GM21447 (cell line): ENCODE data around the gene BLNK.
A peak's percentile ranks its signal among the peaks of the same experiment; 100 is the strongest.
"Not testable (repeated sequence)": the region's sequence is repeated elsewhere in the genome, so short reads cannot be mapped to it uniquely, and the experiment has no call there.

Experiments used
- ATAC-seq: cut with Tn5 transposase; IDR thresholded peaks from one replicate; pipeline ENCODE4 v1.9.1; 2021; ENCODE audit not compliant: unreplicated experiment

Gene BLNK

DNA sequence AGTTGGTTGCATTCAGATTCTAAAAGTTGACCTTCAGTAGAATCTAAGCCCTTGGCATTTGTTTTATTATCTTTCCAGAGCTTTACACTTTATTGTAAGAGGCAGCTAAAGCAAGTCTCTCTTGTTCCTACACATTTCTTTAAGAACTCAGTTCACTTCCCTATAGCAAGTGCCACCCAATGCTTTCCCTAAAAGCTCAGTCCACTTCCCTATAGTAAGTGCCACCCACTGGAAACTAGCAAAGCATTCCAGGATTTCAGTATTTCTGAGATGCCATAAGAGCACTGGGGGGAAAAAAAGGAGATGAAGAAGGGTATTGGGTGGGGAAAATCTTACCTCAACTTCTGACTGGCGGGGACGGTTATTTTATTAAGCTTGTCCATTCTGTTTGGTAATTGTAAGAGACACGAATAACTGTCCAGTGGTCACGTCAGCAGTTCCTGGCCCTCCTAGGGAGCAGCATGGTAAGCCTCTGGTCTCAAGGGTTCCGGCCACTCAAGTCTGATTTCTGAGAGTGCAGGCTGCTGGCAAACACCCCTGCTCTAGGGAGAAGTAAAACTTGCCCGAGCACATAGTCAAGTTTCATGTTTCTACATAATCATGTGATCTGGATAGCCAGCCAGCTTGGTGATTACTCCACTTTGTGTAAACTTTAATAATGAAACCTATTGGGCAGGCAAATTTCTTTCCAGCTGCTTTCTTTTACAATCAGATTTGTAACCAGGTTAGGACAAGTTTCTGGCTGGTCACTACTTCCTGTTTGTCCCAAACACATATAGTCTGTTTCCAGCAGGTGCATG lies at the start of gene BLNK:
Gene BLNK (minus strand): TSS at position 554 of the 800 bp plus-strand sequence. CDS start 171 bp downstream, at position 383.
- peak; percentile 62 for ATAC-seq

GRCh38 chr10:96319754-96320474 lies 48.5 kb upstream of the BLNK start:
- ATAC-seq = no peak

GRCh38 chr10:96317067-96317833 lies 45.9 kb upstream of the BLNK start:
- ATAC-seq = no peak

GRCh38 chr10:96313344-96313743 lies 42.0 kb upstream of the BLNK start:
- no peak for ATAC-seq

GRCh38 chr10:96311180-96311715 lies 39.9 kb upstream of the BLNK start:
- no peak for ATAC-seq

- no peak for ATAC-seq
Measured at GRCh38 chr10:96310321-96310669, 38.9 kb upstream of the BLNK start.

DNA sequence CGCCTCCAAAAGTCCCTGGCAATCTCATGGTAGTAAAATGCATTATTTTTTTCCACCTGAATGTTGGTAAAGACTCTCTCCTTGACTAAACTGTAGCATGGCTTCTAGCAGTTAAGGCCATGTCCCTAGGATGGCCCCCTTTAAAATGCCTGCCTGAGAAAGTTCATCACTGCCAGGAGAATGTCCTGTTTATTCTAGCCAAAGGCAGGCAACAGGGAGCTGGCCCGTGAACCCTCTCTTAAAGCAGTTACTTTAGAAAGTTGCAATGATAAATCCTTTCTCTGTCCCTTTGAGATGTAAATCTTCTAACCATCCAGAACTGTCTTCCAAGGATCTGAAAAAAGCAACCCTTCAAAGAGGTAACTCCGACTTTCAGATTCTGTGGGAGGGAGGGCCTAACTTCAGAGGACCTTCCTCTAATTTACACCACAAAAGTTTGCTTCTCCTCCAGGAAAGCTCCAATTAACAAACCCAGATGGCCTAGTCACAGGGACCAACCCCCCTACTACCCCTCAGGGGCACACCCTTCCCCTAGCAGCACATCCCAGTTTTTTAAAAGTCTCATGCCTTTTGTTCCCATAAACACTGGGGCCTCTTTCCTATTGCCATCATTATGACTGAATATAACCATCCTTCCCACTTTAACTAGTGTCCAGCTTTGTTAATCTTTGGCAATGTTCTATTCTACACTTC lies 38.4 kb upstream of the BLNK start:
- ATAC-seq = no peak

- not testable (repeated sequence) for ATAC-seq
Measured at GRCh38 chr10:96308854-96309253, 37.5 kb upstream of the BLNK start.

GRCh38 chr10:96306516-96306915 lies 35.1 kb upstream of the BLNK start:
- no peak for ATAC-seq

GRCh38 chr10:96305019-96305418 lies 33.6 kb upstream of the BLNK start:
- ATAC-seq = no peak

- ATAC-seq = no peak
Measured at GRCh38 chr10:96304230-96304629, 32.9 kb upstream of the BLNK start, which contains the start of gene DNTT. DNTT (plus strand) TSS chr10:96304434; CDS start chr10:96304498, 64 bp downstream.

DNA sequence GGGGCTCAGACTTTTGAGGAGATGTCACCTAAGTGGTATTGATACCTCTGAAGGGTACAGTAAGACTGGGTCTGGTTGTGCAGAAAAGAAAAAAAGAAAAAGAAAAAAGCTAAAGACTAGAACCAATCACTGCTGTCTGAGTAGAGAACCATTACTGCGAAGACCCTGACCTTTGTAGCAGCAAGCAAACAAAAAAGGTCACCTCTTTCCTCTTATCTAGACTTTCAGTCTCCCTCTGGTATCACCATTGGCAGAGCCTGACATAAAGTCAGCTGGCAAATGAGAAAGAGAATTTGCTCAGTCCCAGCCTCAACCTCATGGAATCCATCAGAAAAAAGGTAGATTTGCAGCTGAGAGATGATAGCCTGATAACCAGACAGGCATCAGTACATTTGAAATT lies 30.2 kb upstream of the BLNK start:
- ATAC-seq = no peak

DNA sequence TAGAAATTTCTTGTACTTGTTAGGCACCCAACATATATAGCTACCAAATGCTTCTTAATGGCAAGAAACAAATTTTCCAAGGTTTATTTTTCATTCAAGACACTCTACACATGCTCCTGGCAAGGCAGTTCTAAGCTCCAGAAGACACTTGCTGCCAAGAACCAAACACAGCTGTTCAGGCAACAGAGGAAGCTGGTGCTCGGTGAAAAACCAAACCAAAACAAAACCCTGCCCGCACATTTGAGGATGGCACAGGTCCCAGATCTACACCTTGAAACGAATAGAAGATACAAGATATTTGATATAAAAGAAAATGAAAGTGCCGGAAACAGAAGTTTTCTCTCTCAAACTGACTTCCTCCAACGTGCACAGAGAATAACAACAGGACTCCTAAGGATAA lies 28.0 kb upstream of the BLNK start:
- no peak for ATAC-seq

DNA sequence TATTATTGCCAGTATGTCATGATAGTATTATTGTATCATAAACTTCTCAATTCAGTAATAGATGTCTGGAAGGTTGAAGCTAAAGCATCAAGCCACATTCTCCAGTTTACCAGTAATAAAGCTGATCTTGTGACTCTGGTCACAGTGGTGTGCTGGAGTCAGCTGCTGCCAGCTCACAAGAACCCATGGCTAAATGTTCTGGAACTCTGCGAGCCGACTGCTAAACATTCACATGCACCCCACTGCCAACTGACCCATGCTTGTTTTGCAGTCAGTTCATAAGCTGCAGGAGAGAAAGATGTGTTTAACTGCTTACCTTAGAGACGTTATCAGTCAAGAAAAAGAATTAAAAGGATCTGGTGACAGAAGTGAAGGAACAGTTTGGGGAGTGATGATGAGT lies 27.0 kb upstream of the BLNK start:
- ATAC-seq = no peak

DNA sequence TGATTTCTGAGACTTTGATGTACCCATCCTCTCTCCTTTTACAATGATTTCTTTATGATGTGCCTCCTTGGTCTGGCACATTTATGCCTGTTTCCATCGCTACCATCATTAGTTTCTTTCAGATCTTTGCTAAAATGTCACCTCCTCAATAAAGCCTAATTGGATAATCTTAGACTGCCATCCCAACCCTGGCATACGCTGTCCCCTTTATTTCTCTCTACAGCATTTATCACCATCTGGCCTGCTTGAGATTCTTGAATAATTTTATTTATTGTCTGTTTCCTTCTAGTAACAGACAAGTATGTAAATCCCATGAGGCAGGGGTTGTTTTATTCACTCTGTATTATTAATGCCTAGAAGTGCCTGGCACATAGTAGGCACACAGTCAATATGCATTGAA lies 26.1 kb upstream of the BLNK start:
- no peak for ATAC-seq

GRCh38 chr10:96295475-96295874 lies 24.1 kb upstream of the BLNK start:
- ATAC-seq = no peak

DNA sequence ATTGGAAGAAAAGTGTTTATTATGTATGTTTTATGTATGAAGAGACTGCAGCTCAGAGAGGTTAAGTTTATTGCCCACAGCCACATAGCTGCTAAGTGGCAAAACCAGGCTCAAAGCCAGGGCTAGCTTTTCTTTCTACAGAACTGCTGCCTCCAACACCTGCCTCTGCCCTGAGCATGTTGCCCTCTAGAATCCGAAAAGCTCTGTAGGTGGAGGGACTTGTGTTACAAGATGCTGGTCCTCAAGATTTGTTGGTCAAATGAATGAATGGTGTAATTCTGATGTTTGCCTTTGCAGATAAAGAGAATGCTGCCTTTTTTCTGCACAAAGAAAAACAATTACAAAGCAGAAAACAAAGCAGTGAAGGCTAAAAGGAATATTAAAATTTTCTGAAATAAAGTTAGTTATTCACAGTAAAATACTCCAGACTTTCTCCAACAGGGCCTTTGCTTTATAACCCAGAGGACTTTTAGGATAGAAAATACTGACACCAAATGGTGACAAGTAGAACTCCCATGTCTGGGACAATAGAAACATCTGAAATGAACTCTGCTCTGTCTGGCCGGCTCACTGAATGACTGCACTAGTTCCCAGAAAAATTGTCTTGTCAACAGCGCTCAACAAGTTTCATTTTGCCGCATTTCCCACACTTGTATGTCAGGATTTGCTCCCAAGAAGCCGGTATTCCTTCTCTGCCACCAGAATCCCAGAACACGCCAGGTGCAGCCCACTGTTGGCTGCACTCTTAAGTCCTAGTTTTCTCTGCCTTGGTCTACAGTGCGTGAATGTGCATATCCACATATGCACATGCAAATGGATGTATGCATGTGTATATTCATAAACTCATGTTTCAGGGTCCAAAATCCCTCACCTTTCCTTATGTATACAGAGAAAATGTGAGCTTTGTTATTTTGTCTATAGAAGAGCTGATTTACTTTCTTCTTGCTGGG lies 21.9 kb upstream of the BLNK start:
- peak; percentile 55 for ATAC-seq

DNA sequence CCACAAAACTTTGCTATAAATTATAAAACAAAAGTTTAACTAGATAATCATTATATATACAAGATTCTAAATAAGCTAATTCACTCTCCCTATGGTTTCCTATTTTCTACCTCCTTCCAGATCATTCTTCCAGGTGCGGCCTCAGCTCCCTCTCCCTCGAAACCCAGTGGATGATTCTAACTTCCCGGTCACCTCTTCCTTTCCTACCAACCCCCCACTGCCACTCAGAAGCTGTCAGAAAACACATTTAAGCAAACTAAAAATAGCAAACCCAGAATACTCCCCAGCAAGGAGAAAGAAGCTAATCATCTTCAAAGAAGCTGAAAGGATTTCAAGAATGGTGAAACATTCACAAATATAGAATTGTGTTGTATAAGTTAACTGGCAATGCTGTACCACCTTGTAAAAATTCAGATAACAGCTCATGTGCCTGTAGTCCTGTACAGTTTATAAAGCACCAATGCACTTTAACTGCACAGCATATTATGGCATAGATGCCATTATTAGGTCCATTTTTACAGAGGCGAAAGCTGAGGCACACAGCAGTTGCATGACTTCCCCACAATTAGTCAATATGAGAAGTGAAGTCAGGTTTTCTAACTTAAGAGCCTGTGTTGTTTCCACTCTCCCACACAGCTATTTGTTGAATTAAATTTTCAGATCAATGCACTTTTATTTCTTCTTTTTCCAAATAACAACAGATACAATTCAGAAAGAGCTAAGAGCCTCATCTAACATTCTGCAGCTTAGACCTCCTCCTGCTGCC lies 19.2 kb upstream of the BLNK start:
- peak; percentile 26 for ATAC-seq
